SK-N-SH (cell line): ENCODE results near the gene C2orf42.

Experiments
- EP300 ChIP-seq, 2 experiments: IDR thresholded peaks; 2 replicates each; pipeline versions ENCODE4 v1.4.0 to v1.6.1; 2012; ENCODE audit warnings: borderline replicate concordance in 1 of 2, low read depth in 1 of 2, low read length in 1 of 2
- EZH2phosphoT487 ChIP-seq: fragments of 200-600 bp; sonication (generic); IDR thresholded peaks from 2 replicates; pipeline ENCODE4 v1.6.1; 2017; ENCODE audit warnings: low read depth, mixed run types, mild to moderate bottlenecking, antibody characterized with exemption, moderate library complexity, borderline replicate concordance
- GABPA ChIP-seq: IDR thresholded peaks from 2 replicates; pipeline ENCODE4 v1.4.0; 2012; ENCODE audit warnings: low read depth, mild to moderate bottlenecking
- NRF1 ChIP-seq: IDR thresholded peaks from 2 replicates; pipeline ENCODE4 v1.6.1; 2012; ENCODE audit warnings: low read depth, mild to moderate bottlenecking, low read length
- SMC3 ChIP-seq: IDR thresholded peaks from 2 replicates; pipeline ENCODE4 v1.6.1; 2012; ENCODE audit warnings: low read depth, low read length, improper control_type of control experiment
- YY1 ChIP-seq: IDR thresholded peaks from 2 replicates; pipeline ENCODE4 v1.4.0; 2012; ENCODE audit warnings: low read depth, mild to moderate bottlenecking
- TF ChIP-seq, protein P1 (sequence below): IDR thresholded peaks from 2 replicates; pipeline ENCODE4 v1.6.1; 2012; ENCODE audit warnings: mild to moderate bottlenecking, low read depth, low read length, moderate library complexity
- TF ChIP-seq, protein P2 (sequence below): fragments of 200-600 bp; sonication (generic); IDR thresholded peaks from 2 replicates; pipeline ENCODE4 v1.6.1; 2017; ENCODE audit warnings: antibody characterized with exemption, mild to moderate bottlenecking, moderate library complexity
- TF ChIP-seq, protein P3 (sequence below): IDR thresholded peaks from 2 replicates; pipeline ENCODE4 v1.4.0; 2012; ENCODE audit warnings: low read depth, borderline replicate concordance

GRCh38 chr2:70145851-70146739 lies 44.7 kb downstream of the C2orf42 start:
- TF ChIP-seq, protein P1, sequence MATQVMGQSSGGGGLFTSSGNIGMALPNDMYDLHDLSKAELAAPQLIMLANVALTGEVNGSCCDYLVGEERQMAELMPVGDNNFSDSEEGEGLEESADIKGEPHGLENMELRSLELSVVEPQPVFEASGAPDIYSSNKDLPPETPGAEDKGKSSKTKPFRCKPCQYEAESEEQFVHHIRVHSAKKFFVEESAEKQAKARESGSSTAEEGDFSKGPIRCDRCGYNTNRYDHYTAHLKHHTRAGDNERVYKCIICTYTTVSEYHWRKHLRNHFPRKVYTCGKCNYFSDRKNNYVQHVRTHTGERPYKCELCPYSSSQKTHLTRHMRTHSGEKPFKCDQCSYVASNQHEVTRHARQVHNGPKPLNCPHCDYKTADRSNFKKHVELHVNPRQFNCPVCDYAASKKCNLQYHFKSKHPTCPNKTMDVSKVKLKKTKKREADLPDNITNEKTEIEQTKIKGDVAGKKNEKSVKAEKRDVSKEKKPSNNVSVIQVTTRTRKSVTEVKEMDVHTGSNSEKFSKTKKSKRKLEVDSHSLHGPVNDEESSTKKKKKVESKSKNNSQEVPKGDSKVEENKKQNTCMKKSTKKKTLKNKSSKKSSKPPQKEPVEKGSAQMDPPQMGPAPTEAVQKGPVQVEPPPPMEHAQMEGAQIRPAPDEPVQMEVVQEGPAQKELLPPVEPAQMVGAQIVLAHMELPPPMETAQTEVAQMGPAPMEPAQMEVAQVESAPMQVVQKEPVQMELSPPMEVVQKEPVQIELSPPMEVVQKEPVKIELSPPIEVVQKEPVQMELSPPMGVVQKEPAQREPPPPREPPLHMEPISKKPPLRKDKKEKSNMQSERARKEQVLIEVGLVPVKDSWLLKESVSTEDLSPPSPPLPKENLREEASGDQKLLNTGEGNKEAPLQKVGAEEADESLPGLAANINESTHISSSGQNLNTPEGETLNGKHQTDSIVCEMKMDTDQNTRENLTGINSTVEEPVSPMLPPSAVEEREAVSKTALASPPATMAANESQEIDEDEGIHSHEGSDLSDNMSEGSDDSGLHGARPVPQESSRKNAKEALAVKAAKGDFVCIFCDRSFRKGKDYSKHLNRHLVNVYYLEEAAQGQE = no peak
- TF ChIP-seq EP300 (IDR thresholded peaks at IDR 0.05; ENCODE audit: borderline replicate concordance in 1 of 2, low read depth in 1 of 2, low read length in 1 of 2) (no peak), YY1 (no peak), SMC3 (no peak), EZH2phosphoT487 (no peak), GABPA (no peak), NRF1 (no peak)
- TF ChIP-seq, protein P2, sequence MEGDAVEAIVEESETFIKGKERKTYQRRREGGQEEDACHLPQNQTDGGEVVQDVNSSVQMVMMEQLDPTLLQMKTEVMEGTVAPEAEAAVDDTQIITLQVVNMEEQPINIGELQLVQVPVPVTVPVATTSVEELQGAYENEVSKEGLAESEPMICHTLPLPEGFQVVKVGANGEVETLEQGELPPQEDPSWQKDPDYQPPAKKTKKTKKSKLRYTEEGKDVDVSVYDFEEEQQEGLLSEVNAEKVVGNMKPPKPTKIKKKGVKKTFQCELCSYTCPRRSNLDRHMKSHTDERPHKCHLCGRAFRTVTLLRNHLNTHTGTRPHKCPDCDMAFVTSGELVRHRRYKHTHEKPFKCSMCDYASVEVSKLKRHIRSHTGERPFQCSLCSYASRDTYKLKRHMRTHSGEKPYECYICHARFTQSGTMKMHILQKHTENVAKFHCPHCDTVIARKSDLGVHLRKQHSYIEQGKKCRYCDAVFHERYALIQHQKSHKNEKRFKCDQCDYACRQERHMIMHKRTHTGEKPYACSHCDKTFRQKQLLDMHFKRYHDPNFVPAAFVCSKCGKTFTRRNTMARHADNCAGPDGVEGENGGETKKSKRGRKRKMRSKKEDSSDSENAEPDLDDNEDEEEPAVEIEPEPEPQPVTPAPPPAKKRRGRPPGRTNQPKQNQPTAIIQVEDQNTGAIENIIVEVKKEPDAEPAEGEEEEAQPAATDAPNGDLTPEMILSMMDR = no peak
- TF ChIP-seq, protein P3, sequence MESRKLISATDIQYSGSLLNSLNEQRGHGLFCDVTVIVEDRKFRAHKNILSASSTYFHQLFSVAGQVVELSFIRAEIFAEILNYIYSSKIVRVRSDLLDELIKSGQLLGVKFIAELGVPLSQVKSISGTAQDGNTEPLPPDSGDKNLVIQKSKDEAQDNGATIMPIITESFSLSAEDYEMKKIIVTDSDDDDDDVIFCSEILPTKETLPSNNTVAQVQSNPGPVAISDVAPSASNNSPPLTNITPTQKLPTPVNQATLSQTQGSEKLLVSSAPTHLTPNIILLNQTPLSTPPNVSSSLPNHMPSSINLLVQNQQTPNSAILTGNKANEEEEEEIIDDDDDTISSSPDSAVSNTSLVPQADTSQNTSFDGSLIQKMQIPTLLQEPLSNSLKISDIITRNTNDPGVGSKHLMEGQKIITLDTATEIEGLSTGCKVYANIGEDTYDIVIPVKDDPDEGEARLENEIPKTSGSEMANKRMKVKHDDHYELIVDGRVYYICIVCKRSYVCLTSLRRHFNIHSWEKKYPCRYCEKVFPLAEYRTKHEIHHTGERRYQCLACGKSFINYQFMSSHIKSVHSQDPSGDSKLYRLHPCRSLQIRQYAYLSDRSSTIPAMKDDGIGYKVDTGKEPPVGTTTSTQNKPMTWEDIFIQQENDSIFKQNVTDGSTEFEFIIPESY = no peak
